DOHH2 (cell line): Measurements from ENCODE around the gene RPS6KA6.

Experiments used
- EZH2phosphoT487 ChIP-seq: fragments of 200-600 bp; sonication (generic); IDR thresholded peaks from 2 replicates; pipeline ENCODE4 v1.6.1; 2017; ENCODE audit warnings: borderline replicate concordance, mild to moderate bottlenecking, antibody characterized with exemption, low read length, moderate library complexity, mixed read lengths
- TF ChIP-seq, protein P1 (sequence below): fragments of 200-600 bp; sonication (generic); IDR thresholded peaks from one replicate; pipeline ENCODE4 v1.5.1; 2014; ENCODE audit warnings: antibody characterized with exemption, mild to moderate bottlenecking, low read depth, low read length; ENCODE audit not compliant: poor library complexity, severe bottlenecking

DNA sequence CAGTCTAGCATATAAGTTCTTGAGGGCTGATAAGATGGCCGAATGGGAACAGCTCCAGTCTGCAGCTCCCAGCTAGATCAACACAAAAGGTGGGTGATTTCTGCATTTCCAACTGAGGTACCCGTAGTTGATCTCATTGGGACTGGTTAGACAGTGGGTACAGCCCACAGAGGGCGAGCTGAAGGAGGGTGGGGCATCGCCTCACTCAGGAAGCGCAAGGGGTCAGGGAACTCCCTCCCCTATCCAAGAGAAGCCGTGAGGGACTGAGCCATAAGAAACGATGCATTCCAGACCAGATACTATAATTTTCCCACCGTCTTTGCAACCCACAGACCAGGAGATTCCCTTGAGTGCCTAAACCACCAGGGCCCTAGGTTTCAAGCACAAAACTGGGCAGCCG, 109.0 kb downstream of the RPS6KA6 start:
- TF ChIP-seq, protein P1, sequence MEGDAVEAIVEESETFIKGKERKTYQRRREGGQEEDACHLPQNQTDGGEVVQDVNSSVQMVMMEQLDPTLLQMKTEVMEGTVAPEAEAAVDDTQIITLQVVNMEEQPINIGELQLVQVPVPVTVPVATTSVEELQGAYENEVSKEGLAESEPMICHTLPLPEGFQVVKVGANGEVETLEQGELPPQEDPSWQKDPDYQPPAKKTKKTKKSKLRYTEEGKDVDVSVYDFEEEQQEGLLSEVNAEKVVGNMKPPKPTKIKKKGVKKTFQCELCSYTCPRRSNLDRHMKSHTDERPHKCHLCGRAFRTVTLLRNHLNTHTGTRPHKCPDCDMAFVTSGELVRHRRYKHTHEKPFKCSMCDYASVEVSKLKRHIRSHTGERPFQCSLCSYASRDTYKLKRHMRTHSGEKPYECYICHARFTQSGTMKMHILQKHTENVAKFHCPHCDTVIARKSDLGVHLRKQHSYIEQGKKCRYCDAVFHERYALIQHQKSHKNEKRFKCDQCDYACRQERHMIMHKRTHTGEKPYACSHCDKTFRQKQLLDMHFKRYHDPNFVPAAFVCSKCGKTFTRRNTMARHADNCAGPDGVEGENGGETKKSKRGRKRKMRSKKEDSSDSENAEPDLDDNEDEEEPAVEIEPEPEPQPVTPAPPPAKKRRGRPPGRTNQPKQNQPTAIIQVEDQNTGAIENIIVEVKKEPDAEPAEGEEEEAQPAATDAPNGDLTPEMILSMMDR, result no peak
- TF ChIP-seq EZH2phosphoT487, result no peak
